ENCODE results near the gene TTC23L. TPM values are rescaled to one million over a fixed set of nuclear protein-coding genes. Genes with fewer than 3 reads are reported as not detected.

Gene TTC23L, protein sequence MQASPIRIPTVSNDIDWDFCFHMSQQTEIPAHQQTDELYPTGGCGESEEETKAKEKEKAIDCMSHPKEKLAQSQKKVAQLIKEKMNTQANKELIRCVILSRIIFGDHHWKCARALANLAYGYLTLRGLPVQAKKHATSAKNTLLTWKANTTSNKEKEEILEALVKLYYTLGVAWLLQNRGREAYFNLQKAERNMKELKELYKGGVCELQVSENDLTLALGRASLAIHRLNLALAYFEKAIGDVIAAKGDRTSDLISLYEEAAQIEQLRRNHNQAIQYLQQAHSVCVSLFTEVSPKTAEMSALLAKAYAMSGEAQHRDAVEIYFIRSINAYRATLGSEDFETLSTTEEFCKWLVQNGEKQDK
- under 0.01 and 0.87 TPM in 2 replicates for total RNA-seq

DNA sequence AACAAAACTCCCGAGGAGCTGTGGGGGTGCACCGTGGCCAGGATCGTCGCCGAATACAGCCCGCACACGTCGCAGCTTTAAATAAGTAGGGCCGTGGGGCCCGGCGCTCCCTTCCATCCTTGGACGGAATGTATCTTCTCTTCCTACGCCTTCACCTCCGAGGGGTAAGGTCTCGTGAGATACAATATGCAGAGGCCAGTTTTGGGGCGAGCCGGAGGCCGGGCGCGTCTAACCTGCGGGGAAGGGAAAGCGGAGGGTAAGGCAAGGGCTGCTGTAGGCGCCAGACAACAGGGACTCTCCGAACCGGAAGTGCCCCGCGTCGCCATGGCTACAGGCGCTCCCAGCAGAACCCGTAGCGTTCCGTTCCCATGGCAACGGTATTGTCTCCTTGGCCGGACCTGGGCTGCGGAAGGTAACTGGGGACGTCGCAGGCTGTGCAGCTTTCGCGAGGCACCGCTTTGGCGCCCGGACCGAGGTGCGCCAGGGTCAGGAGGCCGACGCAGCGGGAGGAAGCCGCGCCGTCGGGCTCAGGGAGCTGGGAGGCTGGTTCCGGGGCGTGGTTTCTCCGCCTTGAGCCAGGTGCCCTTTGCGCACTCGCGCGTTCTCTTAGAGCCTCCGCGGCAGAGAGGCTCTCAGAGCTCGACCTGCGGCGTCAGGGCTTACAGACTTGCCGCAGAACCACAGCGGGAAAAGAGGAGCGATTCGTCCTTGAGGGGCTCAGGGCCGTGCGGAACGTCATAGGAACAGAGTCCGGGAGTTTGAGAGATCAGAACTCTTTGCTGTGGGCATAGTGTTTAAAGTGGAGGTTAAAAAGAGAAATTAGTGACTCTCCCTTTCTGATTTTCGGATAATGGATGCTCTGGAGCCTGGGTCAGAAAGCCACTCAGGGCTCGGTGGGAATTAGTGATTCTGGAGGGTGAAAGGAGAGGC lies at the start of gene TTC23L:
TTC23L (plus strand) TSS at position 380 of the 930 bp plus-strand sequence. CDS start 1,508 bp downstream, outside the sequence.

DNA sequence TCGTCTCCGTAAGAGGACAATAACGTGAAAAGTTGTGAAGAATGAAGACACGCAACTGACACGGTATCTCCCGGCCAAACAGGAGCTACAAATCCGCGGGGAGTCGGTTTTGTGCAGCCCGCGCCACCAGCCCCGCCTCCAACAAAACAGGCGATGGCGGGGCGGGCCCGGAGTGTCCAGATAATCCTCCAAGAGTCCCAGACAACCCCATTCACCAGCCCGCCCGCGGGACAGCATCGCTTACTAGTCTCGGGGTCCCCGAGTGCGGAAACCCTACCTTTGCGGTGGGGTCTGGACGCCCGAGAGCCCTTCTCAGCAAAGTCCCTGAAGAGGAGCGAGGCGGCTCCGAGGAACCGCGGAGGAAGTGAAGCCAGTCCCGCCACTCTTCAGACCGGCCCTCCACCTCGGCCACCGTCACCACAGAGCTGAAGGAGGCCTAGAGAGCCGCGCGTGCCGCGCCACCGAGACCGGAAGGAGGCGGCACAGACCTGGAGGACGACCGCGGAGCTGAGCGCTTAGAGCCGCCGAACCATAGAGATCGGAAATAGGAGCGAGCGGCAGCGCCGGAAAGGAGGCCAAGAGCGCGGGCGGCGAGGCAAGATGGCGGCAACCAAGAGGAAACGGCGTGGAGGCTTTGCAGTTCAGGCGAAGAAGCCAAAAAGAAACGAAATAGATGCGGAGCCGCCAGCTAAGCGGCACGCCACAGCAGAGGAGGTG lies 76.3 kb downstream of the TTC23L start, which contains the start of the genes BRIX1 and RAD1:
BRIX1 (plus strand) TSS at position 573 of the 717 bp plus-strand sequence; CDS start at position 601, 28 bp downstream.
RAD1 (minus strand) TSS at position 366 of the 717 bp plus-strand sequence. CDS start 612 bp downstream, outside the sequence.

DNA sequence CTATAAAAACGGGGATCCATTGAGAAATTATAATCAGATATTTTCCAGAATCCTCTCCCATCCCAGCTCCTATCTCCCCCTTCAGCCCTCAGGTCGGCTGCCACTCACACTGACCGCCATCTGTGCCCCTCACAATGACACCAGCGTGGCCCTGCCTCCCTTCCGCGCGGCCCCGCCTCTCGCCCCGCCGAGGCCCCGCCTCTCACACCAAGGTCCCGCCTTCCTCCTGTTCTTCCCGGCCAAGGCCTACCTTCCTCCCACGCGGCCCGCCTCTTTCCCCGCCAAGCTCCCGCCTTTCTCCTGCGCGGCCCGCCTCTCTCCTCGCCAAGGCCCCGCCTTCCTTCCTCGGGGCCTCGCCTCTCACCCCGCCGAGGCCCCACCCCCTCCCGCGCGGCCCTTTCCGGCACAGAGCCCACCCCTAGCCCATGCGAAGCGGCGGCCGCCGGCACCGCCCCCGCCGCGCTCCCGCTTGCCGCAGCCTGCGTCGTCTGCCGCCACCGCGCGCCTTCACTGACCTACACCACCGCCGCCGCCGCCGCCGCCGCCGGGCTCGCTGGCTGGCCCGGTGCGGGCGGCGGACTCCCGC lies 90.3 kb downstream of the TTC23L start, which contains the start of gene DNAJC21:
DNAJC21 (plus strand) TSS at position 426 of the 586 bp plus-strand sequence. CDS start 261 bp downstream, outside the sequence.

Other genes with a start within 250 kb of the TTC23L start
- gene RAI14, start 182.8 kb upstream of the TTC23L start, total RNA-seq: 107 and 176 TPM in 2 replicates
- 26.0 and 42.0 TPM in 2 replicates for gene RAD1, start 76.3 kb downstream of the TTC23L start, total RNA-seq
- gene BRIX1, start 76.5 kb downstream of the TTC23L start, total RNA-seq: 20.0 and 32.3 TPM in 2 replicates
- gene DNAJC21, start 90.4 kb downstream of the TTC23L start, total RNA-seq: 33.2 and 37.2 TPM in 2 replicates
- gene AGXT2, start 208.8 kb downstream of the TTC23L start, total RNA-seq: 0.17 TPM in 1 of 2 replicates, not detected in the other

All from smooth muscle cell of trachea (primary cell).